ELR (cell line): ENCODE data around the gene MAPK14.

ENCODE experiments used
- DNase-seq: peaks from one replicate; pipeline ENCODE4 v3.0.0-alpha.2; 2015; ENCODE audit warnings: low read depth

The MAPK14 gene

GRCh38 chr6:36136034-36136433 lies 108.4 kb downstream of the MAPK14 start:
- DNase-seq, result no peak

- DNase-seq, result no peak
Measured at GRCh38 chr6:36136551-36136950, 108.9 kb downstream of the MAPK14 start.

GRCh38 chr6:36138667-36139066 lies 111.1 kb downstream of the MAPK14 start:
- DNase-seq, result no peak

GRCh38 chr6:36139431-36139830 lies 111.8 kb downstream of the MAPK14 start:
- DNase-seq, result peak; percentile 33

- DNase-seq, result no peak
Measured at GRCh38 chr6:36139991-36140710, 112.5 kb downstream of the MAPK14 start.

- DNase-seq, result no peak
Measured at GRCh38 chr6:36141091-36141490, 113.5 kb downstream of the MAPK14 start.

GRCh38 chr6:36141961-36142360 lies 114.4 kb downstream of the MAPK14 start:
- no peak for DNase-seq

- DNase-seq, result no peak
Measured at GRCh38 chr6:36142971-36143838, 115.6 kb downstream of the MAPK14 start.

- DNase-seq, result no peak
Measured at GRCh38 chr6:36145495-36145894, 117.9 kb downstream of the MAPK14 start.

- no peak for DNase-seq
Measured at GRCh38 chr6:36147294-36147693, 119.7 kb downstream of the MAPK14 start.

- DNase-seq, result no peak
Measured at GRCh38 chr6:36149476-36149875, 121.9 kb downstream of the MAPK14 start.

GRCh38 chr6:36150283-36150682 lies 122.7 kb downstream of the MAPK14 start:
- no peak for DNase-seq

GRCh38 chr6:36154286-36154685 lies 126.7 kb downstream of the MAPK14 start:
- DNase-seq, result no peak

GRCh38 chr6:36155662-36156061 lies 128.1 kb downstream of the MAPK14 start:
- DNase-seq, result no peak

- DNase-seq, result peak; percentile 22
Measured at GRCh38 chr6:36160147-36160760, 132.6 kb downstream of the MAPK14 start.
